Left hindlimb (tissue), 1 donor: ENCODE data around the gene ADORA2B.
"Not testable (repeated sequence)": the region's sequence is repeated elsewhere in the genome, so short reads cannot be mapped to it uniquely, and the experiment has no call there.

Source experiments
- DNase-seq: peaks from one replicate; pipeline ENCODE4 v3.0.0-alpha.2; 2018

Gene ADORA2B

GRCh38 chr17:15926039-15926740 is 18.7 kb upstream of the ADORA2B start:
- DNase-seq: no peak

DNA sequence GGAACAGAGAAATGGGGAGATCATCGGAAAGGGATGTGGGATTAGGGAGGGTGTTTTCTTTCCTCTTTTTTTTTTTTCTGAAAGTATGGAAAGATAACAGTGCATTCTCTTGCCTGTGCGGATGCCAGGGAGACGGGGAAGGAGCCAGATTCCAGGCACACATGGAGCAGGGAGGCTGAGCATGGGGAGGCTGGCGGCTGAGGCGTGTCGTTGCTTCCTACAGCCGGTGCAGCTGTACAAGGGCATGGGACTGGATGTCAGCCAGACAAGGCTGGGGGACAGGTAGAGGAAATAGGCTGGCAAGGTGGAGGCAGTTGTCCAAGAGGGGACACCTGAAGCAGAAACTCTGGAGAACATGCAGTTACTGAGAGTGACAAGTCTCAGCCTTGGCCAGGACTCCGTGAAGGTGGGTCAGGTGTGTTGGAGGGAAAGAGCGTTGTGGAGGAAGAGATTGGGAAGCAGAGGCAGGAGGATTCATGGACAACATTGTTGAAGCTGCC is 16.6 kb upstream of the ADORA2B start:
- DNase-seq: no peak

DNA sequence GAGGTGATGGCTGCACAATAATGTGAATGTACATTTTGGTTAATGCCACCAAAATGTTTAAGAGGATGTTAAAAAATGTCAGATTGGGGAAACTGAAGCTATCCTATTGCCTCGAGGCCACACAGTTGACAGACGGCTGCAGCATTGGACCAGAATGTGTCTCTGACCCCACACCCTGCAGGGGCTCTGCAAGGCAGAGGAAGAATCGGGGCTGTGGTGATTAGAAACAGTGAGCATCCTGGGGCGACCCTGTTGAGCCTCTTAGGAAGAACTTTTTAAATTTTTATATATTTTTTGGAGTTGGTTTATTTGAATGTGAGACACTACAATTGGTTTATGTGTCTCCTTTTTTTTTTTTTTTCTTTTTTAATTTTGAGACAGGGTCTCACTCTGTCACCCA is 15.0 kb upstream of the ADORA2B start:
- no peak for DNase-seq

DNA sequence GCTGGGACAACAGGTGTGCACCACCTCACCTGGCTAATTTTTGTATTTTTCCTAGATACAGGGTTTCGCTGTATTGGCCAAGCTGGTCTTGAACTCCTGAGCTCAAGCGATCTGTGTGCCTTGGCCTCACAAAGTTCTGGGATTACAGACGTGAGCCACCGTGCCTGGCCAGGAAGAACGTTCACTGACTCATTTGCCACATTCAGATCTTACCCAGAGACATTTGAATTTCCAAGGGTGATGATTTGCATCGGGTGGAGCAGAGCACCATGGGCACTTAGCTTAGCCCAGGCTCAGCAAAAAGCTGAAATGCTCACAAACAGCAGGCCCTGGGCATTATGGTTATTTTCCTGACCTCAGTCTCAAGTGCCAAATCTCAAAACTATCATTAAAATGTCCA is 14.5 kb upstream of the ADORA2B start:
- no peak for DNase-seq

DNA sequence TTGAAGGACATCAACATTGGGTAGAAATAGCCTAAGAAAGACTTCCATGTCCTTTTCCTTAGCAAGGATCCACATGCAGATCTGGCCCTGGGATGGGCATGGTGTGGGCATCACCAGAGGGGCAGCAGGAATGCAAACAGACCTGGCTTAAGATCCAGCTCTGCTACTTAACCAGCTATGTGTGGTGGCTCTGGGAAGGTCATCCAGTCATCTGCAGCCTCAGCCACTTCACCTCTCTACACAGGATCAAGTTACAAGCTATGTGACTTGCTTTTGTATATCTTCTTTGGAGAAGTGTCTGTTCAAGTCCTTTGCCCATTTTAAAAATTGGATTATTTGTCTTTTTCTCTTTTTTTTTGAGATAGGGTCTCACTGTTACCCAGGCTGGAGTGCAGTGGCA is 13.5 kb upstream of the ADORA2B start:
- no peak for DNase-seq

- DNase-seq: no peak
Observed at GRCh38 chr17:15934866-15935265, 10.1 kb upstream of the ADORA2B start.

DNA sequence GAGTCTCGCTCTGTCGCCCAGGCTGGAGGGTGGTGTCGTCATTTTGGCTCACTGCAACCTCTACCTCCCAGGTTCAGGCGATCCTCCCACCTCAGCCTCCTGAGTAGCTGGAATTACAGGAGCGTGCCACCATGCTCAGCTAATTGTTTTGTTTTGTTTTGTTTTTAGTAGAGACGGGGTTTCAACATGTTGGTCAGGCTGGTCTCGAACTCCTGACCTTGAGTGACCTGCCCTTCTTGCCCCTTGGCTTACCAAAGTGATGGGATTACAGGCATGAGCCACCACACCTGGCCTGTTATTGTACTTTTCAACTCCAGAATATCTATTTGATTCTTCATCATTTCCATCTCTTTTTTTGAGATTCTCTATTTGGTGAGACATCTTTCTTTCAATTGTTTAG is 9.0 kb upstream of the ADORA2B start:
- no peak for DNase-seq

DNA sequence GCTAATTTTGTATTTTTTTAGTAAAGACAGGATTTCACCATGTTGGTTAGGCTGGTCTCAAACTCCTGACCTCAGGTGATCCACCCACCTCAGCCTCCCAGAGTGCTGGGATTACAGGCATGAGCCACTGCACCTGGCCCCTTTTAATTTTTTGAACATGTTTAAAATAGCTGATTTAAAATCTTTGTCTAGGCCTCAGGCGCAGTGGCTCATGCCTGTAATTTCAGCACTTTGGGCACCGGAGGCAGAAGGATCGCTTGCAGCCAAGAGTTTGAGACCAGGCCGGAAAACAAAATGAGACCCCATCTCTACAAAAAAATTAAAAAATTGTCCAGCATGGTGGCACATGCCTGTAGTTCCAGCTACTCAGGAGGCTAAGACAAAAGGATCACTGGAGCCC is 8.4 kb upstream of the ADORA2B start:
- DNase-seq: not testable (repeated sequence)

DNA sequence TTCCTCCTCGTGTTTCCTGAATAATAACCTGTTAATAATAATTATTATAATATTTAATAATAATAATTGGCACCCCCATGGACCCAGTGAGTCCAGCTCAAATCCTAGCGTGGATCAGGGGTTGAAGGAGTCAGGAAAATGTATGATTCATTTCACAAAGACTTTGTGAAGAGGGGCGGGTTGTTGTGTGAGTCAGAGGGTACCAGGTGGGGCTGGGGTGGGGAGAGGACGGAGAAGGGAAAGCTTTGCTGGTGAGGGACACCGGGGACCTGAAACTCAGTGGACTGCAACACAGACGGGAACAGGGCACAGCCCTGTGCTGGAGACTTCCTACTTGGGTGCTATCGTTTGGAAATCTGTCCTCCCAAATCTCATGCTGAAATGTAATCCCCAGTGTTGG is 3.1 kb upstream of the ADORA2B start:
- no peak for DNase-seq

- no peak for DNase-seq
Observed at GRCh38 chr17:15942207-15942833, 2.6 kb upstream of the ADORA2B start.

DNA sequence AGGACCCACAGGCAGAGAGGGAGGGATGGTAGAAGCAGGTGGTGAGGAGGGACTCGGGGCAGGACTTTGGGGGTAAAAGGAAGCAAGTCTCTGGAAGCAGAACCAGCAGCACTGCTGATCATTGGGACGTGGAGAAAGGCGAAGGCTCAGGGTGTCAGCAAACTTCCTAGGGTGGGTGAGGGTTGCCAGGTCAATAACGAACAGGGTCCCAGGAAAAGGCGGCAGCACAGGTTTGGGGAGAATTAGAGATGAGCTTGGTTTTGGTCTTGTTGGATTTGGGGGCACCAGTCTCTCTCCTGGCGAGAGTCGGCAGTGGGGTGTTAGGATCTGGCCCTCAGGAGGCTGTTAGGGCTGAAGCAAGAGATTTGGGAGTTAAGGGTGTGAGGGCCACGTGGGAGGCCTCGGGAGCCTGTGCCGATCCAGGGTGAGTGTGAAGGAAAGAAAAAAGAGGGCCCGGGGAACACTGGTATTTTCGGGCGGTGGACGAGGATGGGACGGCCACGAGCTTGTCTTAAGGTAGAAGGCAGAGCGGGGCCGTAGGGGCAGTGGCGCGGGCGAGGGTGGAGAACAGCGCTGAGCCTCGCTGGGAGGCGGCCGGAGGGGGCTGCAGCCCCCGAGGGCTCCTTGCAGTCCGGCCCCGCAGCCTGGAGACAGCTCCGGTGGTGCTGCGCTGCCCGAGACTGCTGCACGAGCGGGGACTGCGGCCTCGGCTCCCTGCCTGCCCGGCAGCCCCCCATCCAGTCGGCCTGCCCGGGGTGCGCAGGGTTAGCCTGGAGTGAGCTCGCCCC is 765 bp upstream of the ADORA2B start:
- no peak for DNase-seq

GRCh38 chr17:15945527-15946191 is 729 bp downstream of the ADORA2B start:
- no peak for DNase-seq

- DNase-seq: no peak
Observed at GRCh38 chr17:15946611-15947120, 1.7 kb downstream of the ADORA2B start.

GRCh38 chr17:15947271-15947670 is 2.3 kb downstream of the ADORA2B start:
- no peak for DNase-seq

DNA sequence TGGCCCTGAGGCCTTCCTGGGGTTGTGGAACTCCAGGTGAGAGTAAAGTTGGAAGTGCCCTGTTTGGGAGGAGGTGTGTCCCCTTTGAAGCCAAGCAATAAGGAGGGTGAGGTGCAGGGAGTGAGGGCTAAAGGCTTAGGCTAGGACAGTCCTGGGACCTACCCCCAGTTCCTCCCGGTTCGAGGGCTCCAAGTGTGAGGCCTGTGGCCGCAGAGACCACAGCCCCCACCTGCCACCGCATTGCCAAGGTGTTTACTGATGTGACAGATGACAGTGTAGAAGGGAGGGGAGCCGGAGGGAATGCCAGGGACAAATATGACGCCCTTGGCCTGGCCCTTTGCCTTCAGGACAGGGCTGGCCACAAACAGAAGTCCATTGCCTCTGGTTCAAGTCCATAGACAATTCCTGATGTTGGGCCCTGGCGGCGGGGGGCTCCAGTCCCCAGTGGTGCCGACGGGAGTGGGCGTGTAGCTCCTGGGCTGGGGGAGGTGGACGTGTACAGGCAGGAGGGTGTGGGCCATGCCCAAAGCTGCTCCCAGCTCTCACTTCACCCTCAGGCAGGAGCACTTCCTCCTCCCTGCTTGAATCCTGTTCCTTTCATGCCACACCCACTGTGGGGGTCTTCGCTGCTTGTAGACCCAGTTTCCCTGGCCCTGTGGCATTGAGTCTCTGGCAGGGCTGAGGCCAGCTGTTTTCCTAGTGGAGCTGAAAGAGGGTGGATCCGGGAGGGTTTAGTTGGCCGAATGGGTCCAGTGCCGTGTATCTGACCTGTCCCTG is 3.2 kb downstream of the ADORA2B start:
- DNase-seq: no peak

- no peak for DNase-seq
Observed at GRCh38 chr17:15951368-15952047, 6.6 kb downstream of the ADORA2B start.

- no peak for DNase-seq
Observed at GRCh38 chr17:15952048-15952532, 7.2 kb downstream of the ADORA2B start.

DNA sequence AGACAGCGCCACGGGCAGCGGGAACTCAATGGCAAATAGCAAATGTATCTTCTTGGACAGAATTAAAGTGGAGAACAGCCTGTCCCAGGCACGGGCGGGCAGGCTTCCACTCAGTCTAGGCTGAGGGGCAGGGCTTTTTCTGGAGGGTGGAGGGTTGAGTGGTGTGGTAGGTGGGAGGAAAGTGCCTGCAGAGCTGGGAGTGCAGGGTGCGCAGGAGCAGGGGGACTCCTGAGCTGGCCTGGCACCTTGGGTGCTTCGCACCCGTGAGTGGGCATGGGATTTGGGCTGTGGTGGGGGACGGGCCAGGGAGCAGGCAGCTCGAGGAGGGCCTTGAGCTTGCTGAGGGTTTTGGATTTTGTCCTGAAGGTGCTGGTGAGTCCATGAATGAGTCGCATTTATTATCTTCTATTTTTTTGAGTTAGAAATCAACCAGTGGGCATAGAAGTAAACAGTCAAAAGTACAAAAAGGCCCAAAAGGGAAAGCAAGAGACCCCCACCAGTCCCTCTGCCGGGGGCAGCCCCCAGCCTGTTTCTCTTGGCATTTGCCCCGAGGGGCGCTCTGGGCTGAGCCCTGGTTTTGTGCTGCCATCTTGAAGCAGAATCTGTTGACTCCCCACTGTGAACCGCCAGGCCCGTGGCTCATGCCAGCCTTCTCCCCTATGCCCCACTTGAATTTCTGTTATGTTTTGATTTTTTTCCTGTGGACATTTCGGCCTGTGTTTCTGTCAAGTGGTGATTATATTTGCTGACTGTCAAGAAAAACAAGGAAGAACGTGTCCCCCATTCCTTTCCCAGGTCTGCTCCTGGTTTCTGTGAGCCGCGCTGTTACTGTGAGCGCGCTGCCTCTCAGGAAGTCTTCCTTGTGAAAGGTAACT is 8.2 kb downstream of the ADORA2B start:
- DNase-seq: no peak

DNA sequence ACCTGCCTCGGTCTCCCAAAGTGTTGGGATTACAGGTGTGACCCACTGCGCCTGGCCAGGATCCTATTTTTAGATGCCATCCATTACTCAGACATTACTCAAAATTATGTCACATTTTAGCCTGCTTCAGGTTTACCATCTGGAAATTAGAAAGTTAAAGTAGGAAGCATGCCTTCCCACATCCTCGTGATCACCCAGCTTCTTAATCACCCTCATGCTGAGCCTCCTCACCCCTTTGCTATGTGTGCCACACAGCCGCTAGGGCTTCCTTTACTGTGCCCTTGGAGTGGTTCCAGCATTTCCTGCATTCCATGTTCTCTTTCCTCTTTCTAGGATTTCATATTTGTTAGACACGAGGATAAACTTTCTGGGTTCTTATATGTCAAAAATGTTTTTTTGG is 9.3 kb downstream of the ADORA2B start:
- no peak for DNase-seq

DNA sequence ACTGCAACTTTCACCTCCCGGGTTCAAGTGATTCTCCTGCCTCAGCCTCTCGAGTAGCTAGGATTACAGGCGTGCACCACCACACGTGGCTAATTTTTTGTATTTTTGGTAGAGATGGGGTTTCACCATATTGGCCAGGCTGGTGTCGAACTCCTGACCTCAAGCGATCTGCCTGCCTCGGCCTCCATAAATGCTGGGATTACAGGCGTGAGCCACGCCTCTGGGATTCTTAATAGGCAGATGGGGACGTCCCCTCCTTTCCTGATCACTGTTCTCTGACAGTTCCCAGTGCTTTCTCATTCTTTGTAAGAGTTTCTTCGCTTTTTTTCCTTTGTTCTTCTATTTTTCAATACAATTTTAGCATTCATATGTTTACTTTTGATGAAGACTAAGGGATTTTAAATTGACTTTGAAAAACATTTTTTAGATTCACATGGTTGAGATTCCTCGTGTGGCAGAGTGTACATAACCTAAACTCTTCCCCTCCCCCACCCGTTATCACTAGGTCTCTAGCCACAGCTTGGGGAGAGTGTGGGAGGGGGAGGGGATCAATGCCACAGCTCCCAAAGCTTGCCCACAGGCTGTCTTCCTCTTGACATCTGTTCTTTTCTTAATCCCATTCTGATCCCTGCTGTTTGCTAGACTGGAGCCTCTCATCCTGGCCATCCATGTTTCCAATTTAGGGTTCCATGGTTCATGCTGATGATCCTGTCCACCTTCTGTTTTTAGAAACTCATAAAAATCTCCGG is 11.0 kb downstream of the ADORA2B start:
- DNase-seq: no peak
